Right cardiac atrium (tissue), 5 donors: ENCODE data around the gene HELQ. TPM values are rescaled to one million over a fixed set of nuclear protein-coding genes. Genes with fewer than 3 reads are reported as not detected.
"Not testable (repeated sequence)": the region's sequence is repeated elsewhere in the genome, so short reads cannot be mapped to it uniquely, and the experiment has no call there.

Experiments used
- ATAC-seq, 2 donors: fragments of 200-7000 bp; cut with Tn5 transposase; one replicate each; pipeline versions ENCODE4 v1.8.0 to v1.9.1; 2020; ENCODE audit warnings: moderate library complexity in 2 of 2, mild to moderate bottlenecking in 1 of 2
- DNase-seq, 3 donors: peaks; one replicate each; pipeline ENCODE4 v3.0.0-alpha.2; 2020
- H3K27ac ChIP-seq: one replicate; pipeline ENCODE4 v1.5.1; 2013; ENCODE audit warnings: mild to moderate bottlenecking, low read length, control low read depth, moderate library complexity
- H3K27me3 ChIP-seq: one replicate; pipeline ENCODE4 v1.6.1; 2013; ENCODE audit not compliant: control insufficient read depth, insufficient read depth
- H3K4me1 ChIP-seq: one replicate; pipeline ENCODE4 v1.6.1; 2013; ENCODE audit warnings: low read length; ENCODE audit not compliant: control insufficient read depth, insufficient read depth
- H3K4me3 ChIP-seq: one replicate; pipeline ENCODE4 v1.5.1; 2013; ENCODE audit warnings: low read length, control low read depth
- H3K9me3 ChIP-seq: one replicate; pipeline ENCODE4 v1.6.1; 2013; ENCODE audit warnings: low read length; ENCODE audit not compliant: control insufficient read depth
- WGBS: extraction: QIAGEN DNeasy Blood & Tissue Kit; methylation state at CpG from one replicate; pipeline ENCODE4 v1.1.7; 2013; 5-methylcytosine and 5-hydroxymethylcytosine counted together
- intact Hi-C, 4 donors: fragments of 100-400 bp; cut with DNase I; formaldehyde crosslinking; loops; one replicate each; pipeline versions ENCODE4 v1.11.0 to v1.14.0; 2022 to 2023
- polyA plus RNA-seq: library from polyadenylated mRNA; stranded (reverse); fragments of 200-250 nt; gene quantifications from one replicate; pipeline ENCODE4 v1.2.3, GENCODE V29; 2013
- total RNA-seq, 4 donors: library from RNA; stranded (reverse); fragmentation: NEBNext Ultra II Directional; extraction: Animal tissue kit (Norgen Biotek cat#: 25700); gene quantifications; one replicate each; pipeline ENCODE4 v1.2.1, GENCODE V29; 2021
- donor health status: healthy with polysubstance abuse.
- donor health status: DM: no; HTN: yes; CAD: no.
- donor health status: DM: no; HTN: no; CAD: no.
- donor health status: DM: no; HTN: yes; CAD: no; lungs with severe emphysema.
- donor health status: DM: yes; HTN: yes; CAD: no.

HELQ gene
- total and polyA plus RNA-seq, 5 donors = 7.9 to 15.7 (median 14.5) TPM

DNA sequence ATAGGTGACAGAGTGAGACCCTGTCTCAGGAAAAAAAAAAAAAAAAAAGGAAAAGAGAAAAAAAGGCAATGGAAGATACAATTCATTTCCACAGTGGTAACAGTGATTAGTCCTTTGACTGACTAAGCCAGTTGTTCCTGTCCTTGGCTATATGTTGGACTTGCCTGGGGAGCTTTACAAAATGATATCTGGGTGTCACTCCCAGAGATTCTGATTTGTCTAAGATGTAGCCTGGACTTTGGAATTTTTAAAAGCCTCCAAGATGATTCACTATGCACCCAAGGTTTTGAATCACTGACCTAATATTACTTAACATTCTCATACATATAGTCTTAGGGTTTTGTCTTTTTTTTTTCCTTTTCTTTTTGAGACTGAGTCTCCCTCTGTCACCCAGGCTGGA is 16.9 kb downstream of the HELQ start:
- Histone ChIP-seq H3K9me3 (no peaks in the 10 kb centered on the region), H3K4me1 (no peaks in the 10 kb centered on the region), H3K27me3 (no peaks in the 10 kb centered on the region), H3K27ac (no peak overlapping the region), H3K4me3 (no peak overlapping the region)
- DNase-seq = no peak
- intact Hi-C loops = no loop called here
- ATAC-seq = no peak

DNA sequence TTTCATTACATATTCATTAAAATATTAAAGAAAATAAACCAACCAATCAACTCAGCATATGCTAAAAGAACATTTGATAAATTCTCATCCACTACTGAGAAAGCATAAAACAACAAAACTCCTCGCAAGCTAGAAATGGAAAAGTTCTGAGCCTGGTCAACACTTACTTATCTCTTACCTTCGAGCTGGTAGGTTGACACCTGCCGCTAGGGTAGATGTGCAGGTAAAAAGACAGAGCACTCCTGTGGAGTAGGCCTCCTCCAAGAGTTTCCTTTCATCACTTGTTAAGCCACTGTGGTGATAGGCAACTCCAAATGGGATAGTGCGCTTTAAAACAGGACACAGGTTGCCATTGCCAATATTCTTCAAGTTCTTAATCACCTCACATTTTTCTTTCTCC is 18.9 kb downstream of the HELQ start:
- DNase-seq = no peak
- no peaks in the 10 kb centered on the region for H3K9me3 ChIP-seq
- H3K27me3 ChIP-seq = no peaks in the 10 kb centered on the region
- 90% methylated on average over 4 of the region's 4 CpGs for WGBS
- ATAC-seq = no peak
- intact Hi-C loops = no loop called here
- no peak overlapping the region for H3K27ac ChIP-seq
- H3K4me1 ChIP-seq = no peaks in the 10 kb centered on the region
- H3K4me3 ChIP-seq = no peak overlapping the region

DNA sequence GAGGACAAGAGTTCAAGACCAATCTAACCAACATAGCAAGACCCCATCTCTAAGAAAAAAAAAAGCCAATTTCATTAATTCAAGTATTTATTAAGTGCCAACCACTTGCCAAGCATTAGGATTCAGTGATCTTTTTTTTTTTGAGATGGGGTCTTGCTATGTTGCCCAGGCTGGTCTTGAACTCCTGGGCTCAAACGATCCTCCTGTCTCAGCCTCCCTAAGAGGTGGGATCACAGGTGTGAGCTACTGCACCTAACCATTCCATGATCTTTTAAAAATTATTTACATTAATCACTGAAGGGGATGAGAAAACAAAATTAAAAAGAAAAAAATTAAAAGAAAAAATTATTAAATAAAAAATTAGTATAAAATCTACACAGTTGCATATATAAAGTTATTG is 24.4 kb downstream of the HELQ start:
- Histone ChIP-seq H3K4me1 (no peaks in the 10 kb centered on the region), H3K9me3 (no peaks in the 10 kb centered on the region), H3K27ac (no peak overlapping the region), H3K4me3 (no peak overlapping the region), H3K27me3 (no peaks in the 10 kb centered on the region)
- intact Hi-C loops = no loop called here
- ATAC-seq = no peak
- DNase-seq = no peak
- 98% methylated on average over 1 of the region's 1 CpG for WGBS

DNA sequence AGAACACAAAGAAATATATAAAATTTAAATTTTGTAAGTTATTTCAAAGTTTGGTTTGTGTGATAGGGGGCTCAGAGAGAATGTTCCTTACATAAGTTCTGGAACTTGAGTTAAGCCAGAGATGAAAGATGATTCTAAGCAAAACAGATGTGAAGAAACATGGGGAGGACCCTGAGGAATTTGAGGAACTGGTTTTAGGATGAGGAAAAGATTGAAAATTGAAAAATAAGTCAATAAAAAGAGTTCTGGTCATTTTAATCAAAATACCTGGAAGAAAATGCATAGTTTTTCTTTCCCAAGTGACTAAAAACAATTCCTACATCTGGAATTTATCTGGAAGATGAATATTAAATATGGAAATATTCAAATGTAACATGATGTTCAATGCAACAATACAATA is 37.4 kb downstream of the HELQ start:
- no peak overlapping the region for H3K27ac ChIP-seq

DNA sequence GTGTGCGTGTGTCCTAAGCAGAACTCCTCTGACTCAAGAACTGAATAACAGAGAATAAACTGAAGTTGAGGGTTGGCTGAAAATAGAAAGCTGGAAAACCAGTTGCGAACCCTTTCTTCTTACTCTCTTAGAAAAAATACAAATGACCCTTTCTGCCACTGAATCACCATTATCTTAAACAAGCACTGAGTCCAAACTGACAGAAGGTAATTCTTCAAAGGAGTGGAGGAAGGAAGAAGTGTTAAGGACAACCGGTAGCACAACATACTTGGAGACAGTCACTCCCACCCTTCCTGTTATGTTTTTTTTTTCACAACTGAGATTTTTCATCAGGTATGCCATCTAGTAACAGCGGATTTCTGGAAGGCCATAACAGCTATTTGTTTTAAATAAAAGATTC is 38.1 kb downstream of the HELQ start:
- no peaks in the 10 kb centered on the region for H3K27me3 ChIP-seq
- no peak for DNase-seq
- H3K4me1 ChIP-seq = no peaks in the 10 kb centered on the region
- H3K4me3 ChIP-seq = no peak overlapping the region
- 83% methylated on average over 4 of the region's 4 CpGs for WGBS
- intact Hi-C loops = no loop called here
- H3K27ac ChIP-seq = no peak overlapping the region
- H3K9me3 ChIP-seq = no peaks in the 10 kb centered on the region
- no peak for ATAC-seq

More for the DNA sequence above, 37.4 kb downstream of the HELQ start:
- H3K4me1 ChIP-seq = no peaks in the 10 kb centered on the region
- no peak overlapping the region for H3K4me3 ChIP-seq
- intact Hi-C loops = no loop called here
- ATAC-seq = no peak
- no peaks in the 10 kb centered on the region for H3K27me3 ChIP-seq
- DNase-seq = no peak
- H3K9me3 ChIP-seq = no peaks in the 10 kb centered on the region

DNA sequence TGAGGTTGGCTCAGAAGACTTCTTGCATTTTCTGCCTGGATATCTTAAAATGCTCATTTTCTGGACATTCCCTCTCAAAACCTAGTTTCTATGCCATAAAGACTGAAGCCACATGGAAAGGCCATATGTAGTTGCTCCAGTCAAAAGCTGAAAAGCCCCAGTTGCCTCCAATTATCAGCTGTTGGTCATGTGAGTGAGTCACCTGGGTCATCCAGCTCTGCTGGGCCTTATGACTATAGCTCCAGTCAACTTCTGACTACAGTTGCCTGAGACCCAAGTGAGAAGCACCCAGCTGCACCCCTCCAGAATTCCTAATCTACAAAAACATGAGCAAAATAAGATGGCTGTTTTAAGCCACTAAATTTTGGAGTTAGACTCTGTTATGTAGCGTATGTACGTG is 41.9 kb downstream of the HELQ start:
- Histone ChIP-seq H3K27me3 (no peaks in the 10 kb centered on the region), H3K4me1 (no peaks in the 10 kb centered on the region), H3K9me3 (no peaks in the 10 kb centered on the region), H3K27ac (no peak overlapping the region), H3K4me3 (no peak overlapping the region)
- intact Hi-C loops = no loop called here
- DNase-seq (no peak), ATAC-seq (no peak)
- WGBS = over 99% methylated on average over 2 of the region's 2 CpGs

DNA sequence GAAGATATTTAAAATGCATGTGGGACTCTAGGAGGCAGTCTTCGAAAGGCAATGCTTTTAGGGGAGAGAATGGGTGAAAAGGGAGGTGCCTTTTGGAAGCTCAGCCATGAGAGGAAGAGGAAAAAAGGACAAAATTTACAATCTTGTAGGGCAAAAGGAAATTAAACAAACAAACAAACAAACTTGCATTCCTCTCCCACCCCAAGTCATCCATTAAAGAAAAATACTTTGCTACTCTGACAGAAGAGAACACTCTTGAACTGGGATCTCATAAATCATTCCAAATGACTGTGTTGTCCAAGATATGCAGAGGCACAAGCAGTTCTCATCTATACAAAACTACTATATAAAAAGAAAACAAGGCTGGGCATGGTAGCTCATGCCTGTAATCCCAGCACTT is 46.7 kb downstream of the HELQ start:
- 93% methylated on average over 1 of the region's 1 CpG for whole genome bisulfite sequencing
- no peak overlapping the region for H3K27ac ChIP-seq
- H3K4me3 ChIP-seq = no peak overlapping the region
- no peak for DNase-seq
- H3K27me3 ChIP-seq = no peaks in the 10 kb centered on the region
- intact Hi-C loops = no loop called here
- no peaks in the 10 kb centered on the region for H3K4me1 ChIP-seq
- no peak for ATAC-seq
- no peaks in the 10 kb centered on the region for H3K9me3 ChIP-seq

DNA sequence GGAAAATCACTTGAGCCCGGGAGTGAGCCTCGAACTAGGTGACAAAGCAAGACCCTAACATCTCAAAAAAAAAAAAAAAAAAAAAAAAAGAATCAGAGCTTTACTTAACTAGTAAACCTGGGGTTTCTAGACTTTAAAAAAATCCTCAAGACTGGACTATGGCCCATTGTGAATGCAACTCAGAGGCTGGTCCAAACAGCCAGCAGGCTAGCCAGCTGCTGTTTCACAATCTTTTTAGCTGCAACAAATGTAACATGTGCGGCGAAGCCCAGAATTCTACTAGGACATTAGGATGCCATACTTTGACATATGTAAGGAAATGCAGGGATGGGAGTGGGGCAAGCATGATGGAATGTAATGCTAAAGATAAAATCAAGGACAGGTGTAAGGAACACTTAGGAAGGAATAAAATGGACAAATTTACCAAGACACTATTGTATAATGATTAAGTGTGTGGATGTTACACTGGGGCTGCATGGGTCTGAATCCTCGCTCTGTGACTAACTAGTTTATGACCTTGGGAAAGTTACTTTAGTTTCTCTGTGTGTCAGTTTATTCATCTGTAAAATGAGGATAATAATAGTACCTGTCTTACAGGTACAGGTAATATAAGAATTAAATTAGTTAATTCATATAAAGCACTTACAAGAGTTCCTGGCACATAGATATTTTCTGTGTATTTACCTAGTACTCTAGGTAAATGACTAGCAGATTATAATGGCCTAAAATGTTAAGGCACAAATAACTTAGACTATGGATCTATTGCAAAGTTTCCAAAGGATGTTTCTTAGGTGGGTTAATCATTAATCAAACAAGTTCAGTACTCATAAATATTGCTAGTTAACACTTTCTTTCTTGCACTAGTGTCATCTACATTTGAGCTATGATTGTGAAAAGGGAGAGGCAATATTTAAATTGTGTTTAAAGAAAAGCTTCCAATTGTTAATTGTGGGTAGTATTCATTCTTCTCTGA is 49.5 kb downstream of the HELQ start:
- H3K27ac ChIP-seq = no peak overlapping the region
- no peaks in the 10 kb centered on the region for H3K9me3 ChIP-seq
- 96% methylated on average over 5 of the region's 5 CpGs for WGBS
- ATAC-seq = no peak
- DNase-seq = no peak
- H3K4me1 ChIP-seq = no peaks in the 10 kb centered on the region
- H3K4me3 ChIP-seq = no peak overlapping the region
- H3K27me3 ChIP-seq = no peaks in the 10 kb centered on the region
- intact Hi-C loops = no loop called here

DNA sequence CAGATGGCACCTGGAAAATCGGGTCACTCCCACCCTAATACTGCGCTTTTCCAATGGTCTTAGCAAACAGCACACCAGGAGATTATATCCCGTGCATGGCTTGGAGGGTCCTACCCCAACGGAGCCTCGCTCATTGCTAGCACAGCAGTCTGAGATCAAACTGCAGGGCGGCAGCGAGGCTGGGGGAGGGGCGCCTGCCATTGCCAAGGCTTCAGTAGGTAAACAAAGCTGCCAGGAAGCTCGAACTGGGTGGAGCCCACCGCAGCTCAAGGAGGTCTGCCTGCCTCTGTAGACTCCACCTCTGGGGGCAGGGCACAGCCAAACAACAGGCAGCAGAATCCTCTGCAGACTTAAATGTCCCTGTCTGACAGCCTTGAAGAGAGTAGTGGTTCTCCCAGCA is 57.5 kb downstream of the HELQ start:
- intact Hi-C loops, H3K4me3 ChIP-seq, H3K4me1 ChIP-seq, H3K9me3 ChIP-seq, DNase-seq, ATAC-seq, H3K27ac ChIP-seq, H3K27me3 ChIP-seq: not testable (repeated sequence)
- 95% methylated on average over 10 of the region's 10 CpGs for WGBS

DNA sequence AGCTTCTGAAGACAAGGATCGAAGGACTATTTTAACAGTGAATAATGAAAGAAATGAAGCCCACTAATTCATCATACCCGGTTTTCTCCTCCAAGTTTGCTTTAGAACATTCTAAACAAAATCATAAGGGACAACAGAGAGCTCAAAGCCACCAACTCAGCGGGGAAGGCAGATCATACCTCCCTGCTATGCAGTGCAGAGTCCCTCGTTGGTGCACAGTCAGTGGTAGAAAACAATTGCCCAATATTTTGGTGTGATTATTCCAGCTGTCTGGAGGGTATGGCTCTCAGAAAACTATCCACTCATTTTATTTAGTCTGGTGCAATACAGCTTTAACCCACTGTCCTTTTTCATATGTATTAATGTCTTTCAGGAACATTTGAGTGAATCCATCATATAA is 61.7 kb downstream of the HELQ start:
- ATAC-seq (no peak), DNase-seq (no peak)
- Histone ChIP-seq H3K27ac (no peak overlapping the region), H3K9me3 (no peaks in the 10 kb centered on the region), H3K4me1 (peaks cover 3% of the 10 kb centered on the region), H3K27me3 (no peaks in the 10 kb centered on the region), H3K4me3 (no peak overlapping the region)
- intact Hi-C loops = no loop called here
- 72% methylated on average over 4 of the region's 4 CpGs for WGBS

DNA sequence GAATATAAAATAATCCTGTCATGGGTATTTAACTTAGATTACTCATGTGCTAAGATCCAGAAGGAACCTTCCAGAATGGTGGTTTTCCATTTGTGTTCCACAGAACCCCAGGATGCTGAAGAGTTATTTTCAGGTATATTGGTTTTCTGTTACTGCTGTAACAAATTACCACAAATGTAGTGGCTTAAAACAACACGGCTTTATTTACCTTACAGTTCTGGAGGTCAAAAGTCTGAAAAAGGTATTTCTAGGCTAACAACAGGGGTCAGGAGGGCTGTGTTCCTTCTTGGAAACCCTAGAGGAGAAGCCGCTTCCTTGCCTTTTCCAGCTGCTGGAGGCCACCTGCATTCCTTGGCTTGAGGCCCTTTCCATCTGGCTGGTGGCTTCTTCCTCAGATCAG is 63.1 kb downstream of the HELQ start:
- intact Hi-C loops = no loop called here
- no peaks in the 10 kb centered on the region for H3K27me3 ChIP-seq
- no peak for ATAC-seq
- peaks cover 3% of the 10 kb centered on the region for H3K4me1 ChIP-seq
- no peaks in the 10 kb centered on the region for H3K9me3 ChIP-seq
- H3K4me3 ChIP-seq = no peak overlapping the region
- WGBS = 90% methylated on average over 2 of the region's 2 CpGs
- no peak for DNase-seq
- H3K27ac ChIP-seq = no peak overlapping the region

DNA sequence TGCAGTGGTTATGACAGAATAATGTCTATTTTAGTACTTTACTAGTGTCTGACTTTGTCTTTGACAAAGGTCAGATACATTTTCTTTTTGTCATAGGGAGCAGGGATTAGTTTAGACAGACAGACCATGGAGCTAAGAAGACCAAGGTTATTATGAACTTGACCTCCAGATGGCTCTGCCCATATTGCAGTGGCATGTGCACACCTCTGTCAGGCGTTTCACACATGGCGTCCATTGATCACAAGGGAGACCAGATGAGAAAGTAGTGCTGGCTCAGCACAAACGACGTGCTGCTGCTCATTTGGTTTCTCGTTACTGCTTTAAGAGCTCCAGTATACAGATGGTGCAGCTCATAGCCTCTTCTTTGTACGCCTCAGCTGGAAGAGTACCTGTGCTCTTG is 64.7 kb downstream of the HELQ start:
- WGBS = 81% methylated on average over 6 of the region's 6 CpGs
- ATAC-seq = no peak

More for the DNA sequence above, 64.7 kb downstream of the HELQ start:
- Histone ChIP-seq H3K27ac (no peak overlapping the region), H3K9me3 (no peaks in the 10 kb centered on the region), H3K27me3 (no peaks in the 10 kb centered on the region), H3K4me3 (no peak overlapping the region), H3K4me1 (peaks cover 3% of the 10 kb centered on the region)
- no peak for DNase-seq
- intact Hi-C loops = no loop called here
